OCI-LY7 (cell line): ENCODE results near the gene DAP. TPM values are rescaled to one million over a fixed set of nuclear protein-coding genes. Genes with fewer than 3 reads are reported as not detected.

Source experiments
- BruUV-seq: library from RNA; stranded (reverse); fragments of 400-500 nt; replicated peaks from 2 replicates; lab custom pipeline; 2021; lab: Mats Ljungman, UMichigan
- CTCF ChIA-PET: fragments of 300-600 bp; sonication (Branson Sonifier 250); formaldehyde crosslinking; loops from one replicate; lab custom pipeline; 2022; ENCODE audit warnings: antibody characterized with exemption; ENCODE audit not compliant: unreplicated experiment; lab: Charles Lee
- POLR2A ChIA-PET: fragments of 300-600 bp; sonication (Branson Sonifier 250); formaldehyde crosslinking; loops from one replicate; lab custom pipeline; 2022; ENCODE audit warnings: antibody characterized with exemption; lab: Charles Lee
- DNase-seq: peaks from one replicate; pipeline ENCODE4 v3.0.0-alpha.2; 2015; ENCODE audit warnings: low spot score
- H2AFZ ChIP-seq: fragments of 200-600 bp; sonication (generic), shearing (Covaris generic); 2 replicates; pipeline ENCODE4 v1.6.1; 2014; ENCODE audit warnings: mild to moderate bottlenecking, antibody characterized with exemption, low read length, moderate library complexity
- H3K27ac ChIP-seq: fragments of 200-600 bp; sonication (generic); 2 replicates; pipeline ENCODE4 v1.5.1; 2014; ENCODE audit warnings: mixed run types, low read depth, mild to moderate bottlenecking, moderate library complexity, low read length, inconsistent platforms; ENCODE audit not compliant: poor library complexity, severe bottlenecking
- H3K36me3 ChIP-seq: fragments of 200-600 bp; sonication (generic); 2 replicates; pipeline ENCODE4 v1.6.1; 2014; ENCODE audit warnings: mild to moderate bottlenecking, antibody characterized with exemption, low read length, moderate library complexity, mixed read lengths; ENCODE audit not compliant: insufficient read depth
- H3K4me1 ChIP-seq: fragments of 200-600 bp; sonication (generic); 2 replicates; pipeline ENCODE4 v1.5.1; 2014; ENCODE audit warnings: mild to moderate bottlenecking, low read length; ENCODE audit not compliant: insufficient read depth, poor library complexity, severe bottlenecking
- H3K4me2 ChIP-seq: fragments of 200-600 bp; sonication (generic); 2 replicates; pipeline ENCODE4 v1.6.1; 2014; ENCODE audit warnings: mild to moderate bottlenecking, low read length
- H3K4me3 ChIP-seq: fragments of 200-600 bp; sonication (generic); 2 replicates; pipeline ENCODE4 v1.5.1; 2014; ENCODE audit warnings: mild to moderate bottlenecking, low read depth, low read length; ENCODE audit not compliant: poor library complexity, severe bottlenecking
- H3K79me2 ChIP-seq: fragments of 200-600 bp; sonication (generic); 2 replicates; pipeline ENCODE4 v1.6.1; 2016; ENCODE audit warnings: low read depth, mild to moderate bottlenecking, low read length, moderate library complexity, mixed read lengths; ENCODE audit not compliant: insufficient read depth
- H3K9me2 ChIP-seq: fragments of 200-600 bp; sonication (generic); 2 replicates; pipeline ENCODE4 v1.6.1; 2016; ENCODE audit warnings: mild to moderate bottlenecking, low read length, mixed read lengths; ENCODE audit not compliant: insufficient read depth
- H3K9me3 ChIP-seq: fragments of 200-600 bp; sonication (generic); 2 replicates; pipeline ENCODE4 v1.6.1; 2014; ENCODE audit warnings: mild to moderate bottlenecking, mixed run types, low read length, mixed read lengths
- H4K20me1 ChIP-seq: fragments of 200-600 bp; sonication (generic); 2 replicates; pipeline ENCODE4 v1.6.1; 2014; ENCODE audit warnings: mild to moderate bottlenecking, antibody characterized with exemption, low read length, moderate library complexity, mixed read lengths; ENCODE audit not compliant: insufficient read depth
- CTCF ChIP-seq: fragments of 200-600 bp; sonication (generic); conservative IDR thresholded peaks from 2 replicates; pipeline ENCODE4 v1.5.1; 2014; ENCODE audit warnings: mild to moderate bottlenecking, antibody characterized with exemption, low read length, moderate library complexity, mixed read lengths
- EZH2phosphoT487 ChIP-seq: fragments of 200-600 bp; sonication (generic); IDR thresholded peaks from 2 replicates; pipeline ENCODE4 v1.6.1; 2018; ENCODE audit warnings: low read depth, borderline replicate concordance, mild to moderate bottlenecking, mixed run types, antibody characterized with exemption, low read length, moderate library complexity, mixed read lengths
- intact Hi-C: fragments of 100-400 bp; cut with micrococcal nuclease; formaldehyde crosslinking; loops from one replicate; pipeline ENCODE4 v1.10.0; 2022; ENCODE audit not compliant: unreplicated experiment
- total RNA-seq, 2 experiments: library from RNA; depleted of rRNA in 1 of 2; stranded (reverse); fragments of >200 nt in 1 of 2; shearing (Covaris generic) in 1 of 2; gene quantifications; 2 replicates each; pipeline ENCODE4 v1.2.3, GENCODE V29; 2014 to 2022

Gene DAP
- total RNA-seq, 2 experiments from 2014 or later, result 21.5 to 96.1 TPM

- Histone ChIP-seq H2AFZ (no peak overlapping the region), H3K36me3 (peaks cover 28% of the 10 kb centered on the region), H3K4me1 (no peaks in the 10 kb centered on the region), H3K9me2 (no peaks in the 10 kb centered on the region), H3K4me3 (no peak overlapping the region), H4K20me1 (0 out of 2 replicates have a peak, but pooled peaks cover 3% of the 10 kb centered on the region), H3K27ac (no peak overlapping the region), H3K79me2 (no peaks in the 10 kb centered on the region), H3K4me2 (no peak overlapping the region), H3K9me3 (no peaks in the 10 kb centered on the region)
- no peak for TF ChIP-seq CTCF
- no peak for TF ChIP-seq EZH2phosphoT487
- DNase-seq, result no peak
- ChIA-PET CTCF (no interaction called here), POLR2A (interaction anchor here (1.2 kb wide), 1 partner anchor 12 kb away, joined by 4 read pairs; no protein-coding TSS in a partner anchor)
- BruUV-seq, result no TSS peak
- intact Hi-C loops, result no loop called here
These were observed 45.3 kb downstream of the DAP start for GRCh38 chr5:10715605-10716290.

- peaks cover 16% of the 10 kb centered on the region for H3K36me3 ChIP-seq
- H3K27ac ChIP-seq, result no peak overlapping the region
- no peaks in the 10 kb centered on the region for H3K9me2 ChIP-seq
- H4K20me1 ChIP-seq, result 0 out of 2 replicates have a peak, but pooled peaks cover 3% of the 10 kb centered on the region
- no peaks in the 10 kb centered on the region for H3K79me2 ChIP-seq
- H3K9me3 ChIP-seq, result no peaks in the 10 kb centered on the region
- intact Hi-C loops, result no loop called here
- ChIA-PET CTCF (no interaction called here), POLR2A (no interaction called here)
- H3K4me2 ChIP-seq, result no peak overlapping the region
- no peaks in the 10 kb centered on the region for H3K4me1 ChIP-seq
- H2AFZ ChIP-seq, result no peak overlapping the region
- BruUV-seq, result no TSS peak
- no peak for DNase-seq
- H3K4me3 ChIP-seq, result no peak overlapping the region
- TF ChIP-seq CTCF, result no peak
- no peak for TF ChIP-seq EZH2phosphoT487
These were observed 48.3 kb downstream of the DAP start for GRCh38 chr5:10712574-10713366.
